ENCODE measurements around the gene MXRA7. TPM values are rescaled to one million over a fixed set of nuclear protein-coding genes. Genes with fewer than 3 reads are reported as not detected.

The MXRA7 gene
- total RNA-seq, 4 donors from 2014 or later = 362 to 576 (median 421) TPM

DNA sequence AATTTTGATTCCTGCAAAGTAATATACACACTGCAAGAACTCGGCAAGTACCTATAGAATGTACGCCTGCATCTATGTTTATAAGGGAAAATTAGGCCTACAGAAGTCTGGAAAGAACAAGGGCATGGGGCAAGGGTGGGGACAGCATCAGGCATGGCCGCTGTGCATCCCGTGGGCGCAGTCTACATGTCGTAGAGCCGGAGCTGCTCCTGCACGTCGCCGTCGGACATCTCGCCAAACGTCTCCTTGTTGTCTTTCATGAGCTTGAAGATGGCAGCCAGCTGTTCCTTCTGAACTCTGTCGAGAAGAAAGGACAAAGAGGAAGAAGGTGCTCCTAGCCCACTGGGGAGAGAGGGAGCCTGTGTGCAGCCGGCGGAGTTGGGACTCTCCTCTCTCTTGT, 33.4 kb downstream of the MXRA7 start:
- Histone ChIP-seq H3K36me3 (peaks cover 0 to 4% of the 10 kb centered on the region in 2 donors), H3K9me3 (no peaks in the 10 kb centered on the region), H3K4me1 (peaks cover 17 to 43% of the 10 kb centered on the region in 2 donors), H3K4me3 (replicated peaks in 1 of 3) (no peak overlapping the region), H3K27ac (peak overlapping the region in 1 of 3 donors; percentile 12), H3K27me3 (no peaks in the 10 kb centered on the region)
- TF ChIP-seq, protein P1, sequence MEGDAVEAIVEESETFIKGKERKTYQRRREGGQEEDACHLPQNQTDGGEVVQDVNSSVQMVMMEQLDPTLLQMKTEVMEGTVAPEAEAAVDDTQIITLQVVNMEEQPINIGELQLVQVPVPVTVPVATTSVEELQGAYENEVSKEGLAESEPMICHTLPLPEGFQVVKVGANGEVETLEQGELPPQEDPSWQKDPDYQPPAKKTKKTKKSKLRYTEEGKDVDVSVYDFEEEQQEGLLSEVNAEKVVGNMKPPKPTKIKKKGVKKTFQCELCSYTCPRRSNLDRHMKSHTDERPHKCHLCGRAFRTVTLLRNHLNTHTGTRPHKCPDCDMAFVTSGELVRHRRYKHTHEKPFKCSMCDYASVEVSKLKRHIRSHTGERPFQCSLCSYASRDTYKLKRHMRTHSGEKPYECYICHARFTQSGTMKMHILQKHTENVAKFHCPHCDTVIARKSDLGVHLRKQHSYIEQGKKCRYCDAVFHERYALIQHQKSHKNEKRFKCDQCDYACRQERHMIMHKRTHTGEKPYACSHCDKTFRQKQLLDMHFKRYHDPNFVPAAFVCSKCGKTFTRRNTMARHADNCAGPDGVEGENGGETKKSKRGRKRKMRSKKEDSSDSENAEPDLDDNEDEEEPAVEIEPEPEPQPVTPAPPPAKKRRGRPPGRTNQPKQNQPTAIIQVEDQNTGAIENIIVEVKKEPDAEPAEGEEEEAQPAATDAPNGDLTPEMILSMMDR (IDR thresholded peaks at IDR 0.05) = no peak
- TF ChIP-seq POLR2A (IDR thresholded peaks at IDR 0.05) = no peak
- DNase-seq = no peak
- intact Hi-C loops (cut with DNase I) = no loop called here
- 87 to 89% methylated on average over 16 of the region's 16 CpGs for whole genome bisulfite sequencing, 2 donors

DNA sequence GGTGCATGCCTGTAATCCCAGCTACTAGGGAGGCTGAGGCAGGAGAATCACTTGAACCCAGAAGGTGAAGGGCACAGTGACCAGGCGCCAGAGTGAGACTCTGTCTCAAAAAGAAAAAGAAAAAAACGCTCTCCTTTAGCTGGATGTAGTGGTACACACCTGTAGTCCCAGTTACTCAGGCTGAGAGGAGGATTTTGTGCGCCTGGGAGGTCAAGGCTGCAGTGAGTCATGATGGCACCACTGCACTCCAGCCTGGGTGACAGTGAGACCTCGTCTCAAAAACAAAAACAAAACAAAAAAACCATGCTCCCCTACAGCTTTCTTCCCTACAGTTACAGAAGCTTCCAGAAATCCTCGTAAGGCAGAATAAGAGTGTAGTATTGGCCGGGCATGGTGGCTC, 34.1 kb downstream of the MXRA7 start:
- intact Hi-C loops (cut with DNase I) = no loop called here
- TF ChIP-seq, protein P1 (IDR thresholded peaks at IDR 0.05) = no peak
- no peak for TF ChIP-seq POLR2A (IDR thresholded peaks at IDR 0.05)
- 90 to 95% methylated on average over 6 of the region's 6 CpGs for WGBS, 2 donors

DNA sequence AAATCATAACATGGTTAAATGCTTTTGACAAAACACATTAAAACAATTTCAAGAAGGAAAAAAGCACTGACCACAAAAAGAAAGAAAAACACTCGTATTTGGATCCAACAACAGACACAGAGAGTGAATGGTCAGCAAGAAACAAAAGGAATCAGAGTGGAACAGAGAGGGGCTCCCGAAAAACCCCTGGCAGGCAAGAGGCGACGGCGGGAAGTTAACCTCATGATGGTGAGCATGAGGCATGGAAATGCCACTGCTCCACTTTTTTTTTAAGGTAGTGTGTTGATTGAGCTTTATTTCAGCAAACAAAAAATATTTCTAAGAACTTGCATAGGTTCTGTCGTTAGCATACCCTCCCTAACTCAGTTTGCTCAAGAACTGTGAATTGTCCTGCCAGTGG, 35.1 kb downstream of the MXRA7 start:
- TF ChIP-seq POLR2A (IDR thresholded peaks at IDR 0.05) = no peak
- TF ChIP-seq, protein P1 (IDR thresholded peaks at IDR 0.05) = no peak
- H3K4me3 ChIP-seq (replicated peaks in 1 of 3) = no peak overlapping the region
- 42 to 55% methylated on average over 6 of the region's 6 CpGs for WGBS, 2 donors
- intact Hi-C loops (cut with DNase I) = no loop called here
- H3K36me3 ChIP-seq = peaks cover 0 to 4% of the 10 kb centered on the region in 2 donors
- H3K9me3 ChIP-seq = no peaks in the 10 kb centered on the region
- peaks cover 16 to 38% of the 10 kb centered on the region in 2 donors for H3K4me1 ChIP-seq
- no peaks in the 10 kb centered on the region for H3K27me3 ChIP-seq
- H3K27ac ChIP-seq = peak overlapping the region; percentile 39 to 63 (median 48)
- DNase-seq = peak; percentile 56 to 60

More for the DNA sequence above, 34.1 kb downstream of the MXRA7 start:
- peaks cover 15 to 41% of the 10 kb centered on the region in 2 donors for H3K4me1 ChIP-seq
- H3K9me3 ChIP-seq = no peaks in the 10 kb centered on the region
- H3K27me3 ChIP-seq = no peaks in the 10 kb centered on the region
- no peak for DNase-seq
- H3K27ac ChIP-seq = peak overlapping the region in 1 of 3 donors; percentile 41
- H3K4me3 ChIP-seq (replicated peaks in 1 of 3) = no peak overlapping the region
- H3K36me3 ChIP-seq = peaks cover 0 to 4% of the 10 kb centered on the region in 2 donors

DNA sequence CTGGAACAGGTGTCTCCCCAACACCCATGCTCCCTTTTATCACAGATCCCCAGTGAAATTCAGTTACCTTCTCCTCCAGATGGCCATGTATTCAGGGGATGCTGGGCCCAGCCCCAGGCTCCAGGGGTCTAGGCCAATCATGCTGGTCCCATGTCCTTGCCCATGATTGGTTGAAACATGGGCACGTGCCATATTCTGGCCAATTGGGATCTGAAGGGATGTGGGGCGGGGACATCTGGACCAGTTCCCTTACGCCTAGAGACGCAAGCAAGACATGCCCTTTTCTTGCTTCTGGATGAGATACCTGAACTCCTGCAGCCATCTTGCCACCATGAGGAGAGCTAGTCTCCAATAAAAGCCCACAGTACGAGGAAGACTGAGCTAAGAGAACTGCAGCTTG, 36.2 kb downstream of the MXRA7 start:
- Histone ChIP-seq H3K36me3 (no peaks in the 10 kb centered on the region), H3K4me3 (replicated peaks in 1 of 3) (no peak overlapping the region), H3K4me1 (peaks cover 24 to 49% of the 10 kb centered on the region in 2 donors), H3K9me3 (no peaks in the 10 kb centered on the region), H3K27ac (peak overlapping the region; percentile 39 to 63 (median 48)), H3K27me3 (no peaks in the 10 kb centered on the region)
- DNase-seq = no peak
- WGBS, 2 donors = 93 to 98% methylated on average over 5 of the region's 5 CpGs
- no peak for TF ChIP-seq POLR2A (IDR thresholded peaks at IDR 0.05)
- TF ChIP-seq, protein P1 (IDR thresholded peaks at IDR 0.05) = no peak
- intact Hi-C loops (cut with DNase I) = no loop called here

DNA sequence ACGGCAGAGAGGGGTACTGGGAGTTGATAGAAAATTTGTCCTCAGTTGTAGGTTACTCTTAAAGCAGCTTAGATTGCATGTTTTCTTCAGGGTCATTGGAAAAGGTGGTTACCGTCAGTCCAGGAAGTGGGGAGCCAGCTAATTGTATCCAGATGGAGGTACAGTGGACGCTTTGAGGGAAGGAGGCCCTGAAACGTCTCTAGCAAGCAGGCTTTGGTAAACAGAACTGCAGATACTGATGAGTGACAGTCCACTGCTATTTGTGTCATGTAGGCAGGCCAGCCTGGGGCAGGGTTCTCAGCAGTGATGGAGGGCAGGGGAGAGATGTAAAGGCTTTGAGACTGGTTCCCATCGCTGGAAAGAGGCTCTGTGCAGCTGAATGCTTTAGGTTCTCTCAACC, 37.0 kb downstream of the MXRA7 start:
- WGBS, 2 donors = 73 to 80% methylated on average over 5 of the region's 5 CpGs
- no peaks in the 10 kb centered on the region for H3K36me3 ChIP-seq
- H3K4me3 ChIP-seq (replicated peaks in 1 of 3) = no peak overlapping the region
- no peak for TF ChIP-seq POLR2A (IDR thresholded peaks at IDR 0.05)
- TF ChIP-seq, protein P1 (IDR thresholded peaks at IDR 0.05) = no peak
- H3K4me1 ChIP-seq = peaks cover 32 to 57% of the 10 kb centered on the region in 2 donors
- no peaks in the 10 kb centered on the region for H3K9me3 ChIP-seq
- H3K27ac ChIP-seq = no peak overlapping the region
- intact Hi-C loops (cut with DNase I) = no loop called here
- H3K27me3 ChIP-seq = no peaks in the 10 kb centered on the region
- no peak for DNase-seq
